HG03378 (cell line): ENCODE data around the gene TMEM119.
"Not testable (repeated sequence)": the region's sequence is repeated elsewhere in the genome, so short reads cannot be mapped to it uniquely, and the experiment has no call there.

ENCODE experiments used
- ATAC-seq: cut with Tn5 transposase; IDR thresholded peaks from one replicate; pipeline ENCODE4 v1.9.1; 2021; ENCODE audit warnings: mild to moderate bottlenecking, moderate library complexity; ENCODE audit not compliant: unreplicated experiment

Gene TMEM119

DNA sequence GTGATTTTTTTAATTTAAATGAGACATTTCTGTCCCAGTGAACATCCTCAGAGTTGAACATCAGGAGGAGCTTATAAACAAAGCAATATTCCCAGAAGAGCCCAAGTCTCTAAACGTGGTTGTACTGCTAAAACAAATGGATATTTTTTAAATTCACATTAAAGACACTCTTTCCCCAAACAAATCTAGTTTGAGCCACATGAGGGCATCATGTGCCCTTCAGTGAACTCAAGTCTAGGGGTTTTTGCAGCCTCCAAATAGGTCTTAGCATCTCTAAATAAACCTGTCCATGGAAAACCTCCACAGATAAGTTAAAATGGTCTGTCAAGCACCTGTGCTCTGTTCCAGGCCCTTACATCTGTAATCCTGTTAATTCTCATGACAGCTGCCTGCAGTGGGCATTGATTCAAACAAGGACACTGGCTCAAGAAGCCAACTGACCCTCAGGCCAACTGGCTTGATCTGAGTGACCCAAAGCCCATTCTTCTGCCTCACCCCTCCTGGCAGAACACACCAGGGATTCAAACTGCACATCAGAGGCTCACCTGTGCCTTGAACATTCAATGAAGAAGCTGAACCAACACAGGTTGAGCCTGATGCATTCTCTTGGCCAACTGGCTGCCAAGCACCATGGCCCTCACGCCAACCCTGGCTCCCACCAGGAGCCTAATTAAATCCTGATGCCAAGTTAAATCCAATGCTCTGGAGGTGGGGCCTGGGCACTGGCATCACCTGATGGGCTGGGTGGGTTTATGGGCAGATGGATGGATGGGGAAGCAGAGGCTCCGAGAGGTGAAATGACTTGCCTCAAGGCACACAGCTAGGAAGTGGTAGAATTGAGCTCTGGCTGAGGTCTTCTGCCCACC is 26.9 kb downstream of the TMEM119 start:
- ATAC-seq, result no peak

DNA sequence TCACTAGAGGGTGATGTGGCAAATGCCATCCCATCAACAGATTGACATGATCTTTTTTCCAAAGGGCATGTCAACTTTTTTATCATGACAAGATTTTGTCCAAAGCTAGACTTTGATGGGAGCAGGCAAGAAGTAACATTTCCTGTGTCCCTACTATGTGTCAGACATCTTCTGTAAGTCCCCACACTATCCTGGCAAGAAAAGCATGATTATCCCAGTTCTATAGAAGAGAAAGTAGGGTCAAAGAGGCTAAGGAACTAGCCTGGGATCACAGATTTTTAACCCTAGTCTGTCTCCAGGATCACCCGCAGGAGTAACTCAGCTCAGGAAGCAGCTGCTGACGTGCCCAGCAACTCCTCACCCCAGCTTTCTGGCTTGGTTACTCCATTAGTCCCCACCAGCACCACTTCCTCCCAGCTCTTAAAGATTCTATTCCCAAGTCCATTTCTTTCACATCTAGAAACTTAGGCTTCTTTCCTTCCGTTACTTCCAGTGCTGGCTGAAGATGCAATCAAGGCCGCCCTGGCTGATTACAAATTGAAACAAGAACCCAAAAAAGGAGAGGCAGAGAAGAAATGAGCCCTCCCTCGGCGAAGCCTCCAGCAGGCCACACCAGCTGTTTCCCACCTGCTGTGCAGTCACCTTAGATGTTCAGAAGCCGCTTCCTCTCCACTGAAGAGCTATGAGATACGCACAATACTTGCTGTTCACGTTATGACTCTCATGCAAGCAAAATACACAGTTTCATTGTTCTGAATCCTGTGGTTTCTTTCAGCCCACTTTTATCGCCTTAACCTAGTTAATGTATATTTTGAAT is 29.3 kb downstream of the TMEM119 start:
- ATAC-seq, result peak; percentile 73

DNA sequence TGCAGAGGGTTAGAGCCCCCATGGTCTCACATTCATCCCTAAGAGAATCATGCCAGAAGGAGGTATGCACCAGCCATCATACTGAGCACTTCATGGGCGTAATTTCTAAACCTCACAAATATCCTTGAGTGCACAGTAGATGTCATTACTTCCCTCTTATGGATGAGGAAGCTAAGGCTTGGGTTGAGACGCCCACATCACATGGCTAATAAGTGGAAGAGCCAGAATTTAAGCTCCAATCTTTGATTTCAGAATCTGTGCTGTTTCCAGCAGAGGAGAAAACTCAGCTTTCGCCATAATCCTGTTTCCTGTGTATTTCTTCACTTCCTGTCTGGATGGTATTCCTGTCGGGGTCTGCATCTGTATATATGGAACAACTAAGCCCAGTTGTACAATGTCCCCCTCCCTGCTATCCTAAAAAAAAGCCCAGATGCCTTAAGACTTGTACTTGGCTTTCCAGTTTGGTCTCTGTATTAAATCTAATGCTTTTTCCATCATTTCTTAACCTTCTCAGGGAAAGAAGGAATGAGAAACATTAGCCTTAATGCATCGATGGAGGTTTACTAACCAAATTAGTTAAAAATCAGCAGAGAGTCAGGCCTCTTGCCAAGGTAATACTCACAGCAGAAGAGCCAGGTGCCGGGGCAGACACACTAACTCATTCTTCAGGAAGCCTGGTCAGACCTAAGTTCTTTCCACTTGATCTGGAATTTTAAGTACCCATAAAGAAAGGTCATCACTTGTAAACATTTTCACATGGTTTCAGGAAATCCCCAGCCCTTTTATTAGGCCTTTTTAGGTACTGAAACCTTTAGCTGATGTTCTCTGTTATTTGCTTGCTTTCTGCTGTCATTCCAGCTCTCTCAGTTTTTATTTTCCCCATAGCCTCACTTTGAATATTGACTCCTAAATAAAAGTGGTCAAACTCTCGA is 30.2 kb downstream of the TMEM119 start:
- no peak for ATAC-seq

DNA sequence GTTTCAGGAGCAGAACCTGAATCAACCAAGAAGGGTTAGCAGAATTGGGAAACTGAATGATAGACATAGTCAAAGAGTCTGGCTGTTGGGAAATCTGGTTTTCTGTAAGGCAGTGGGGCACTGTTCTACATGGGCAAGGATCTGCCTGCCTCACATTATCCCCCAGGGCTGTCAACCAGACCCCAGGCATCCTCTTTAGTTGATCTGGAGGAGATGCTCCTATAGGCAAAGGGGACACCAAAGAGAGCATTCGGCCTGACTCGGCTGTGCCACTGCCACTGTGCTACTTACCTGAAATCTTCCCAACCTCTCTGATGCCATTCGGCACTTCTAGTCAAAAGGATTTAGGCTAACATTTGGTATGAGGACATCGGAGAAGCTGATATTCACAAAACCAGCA is 31.4 kb downstream of the TMEM119 start:
- no peak for ATAC-seq

DNA sequence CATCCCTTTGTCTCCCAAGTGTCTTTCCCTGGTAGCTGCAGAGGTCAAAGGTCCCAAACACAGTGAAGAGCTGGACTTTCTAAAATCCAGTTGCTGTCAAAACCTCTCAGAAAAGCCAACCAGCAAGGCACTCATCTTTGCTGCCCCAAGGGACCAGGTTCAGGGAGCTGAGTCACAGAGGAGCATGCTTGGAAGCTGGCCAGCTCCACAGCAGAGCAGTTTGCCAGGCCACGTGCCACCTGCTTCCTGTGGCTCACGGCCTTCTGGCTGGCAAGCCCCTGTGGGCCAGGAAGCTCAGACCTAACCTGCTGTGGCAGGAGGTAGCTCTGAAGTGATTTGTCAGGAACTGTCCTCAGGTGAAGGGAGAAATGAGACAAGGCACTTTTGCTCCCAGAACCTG is 31.9 kb downstream of the TMEM119 start:
- ATAC-seq, result no peak

DNA sequence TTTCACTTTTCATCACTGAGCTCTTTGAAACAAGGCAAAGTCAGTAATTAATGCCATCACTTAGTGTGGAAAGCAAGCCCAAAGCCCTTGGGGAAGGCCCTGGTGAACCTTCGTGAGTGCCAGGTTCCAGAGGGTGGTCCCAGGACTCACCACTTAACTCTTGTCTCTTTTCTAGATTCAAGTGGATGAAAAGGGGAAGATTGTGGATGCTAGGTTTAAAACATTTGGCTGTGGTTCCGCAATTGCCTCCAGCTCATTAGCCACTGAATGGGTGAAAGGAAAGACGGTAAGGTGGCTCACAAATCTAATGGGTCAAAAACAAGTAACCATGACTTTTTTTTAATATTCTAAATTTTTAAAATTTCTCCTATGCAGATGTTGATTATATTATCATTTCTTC is 32.7 kb downstream of the TMEM119 start:
- no peak for ATAC-seq

DNA sequence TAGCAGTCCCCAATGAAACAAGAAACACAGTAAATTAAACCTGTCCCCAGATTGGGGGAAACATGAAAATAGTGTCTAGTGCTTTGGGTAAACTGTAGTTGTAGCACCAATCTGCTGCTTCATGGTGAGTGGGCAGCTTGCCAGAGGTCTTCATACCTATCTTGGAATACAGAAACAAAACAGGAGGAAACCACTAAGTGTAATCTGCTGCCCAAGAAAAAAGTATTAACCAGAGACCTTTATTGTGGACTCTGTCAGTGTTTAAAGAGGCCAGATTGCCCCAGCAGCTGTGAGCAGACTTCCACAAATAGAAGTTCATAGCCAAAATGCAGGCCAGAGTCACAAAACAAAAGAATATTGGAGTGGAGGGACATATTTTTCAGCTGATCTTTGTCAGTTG is 33.2 kb downstream of the TMEM119 start:
- no peak for ATAC-seq

DNA sequence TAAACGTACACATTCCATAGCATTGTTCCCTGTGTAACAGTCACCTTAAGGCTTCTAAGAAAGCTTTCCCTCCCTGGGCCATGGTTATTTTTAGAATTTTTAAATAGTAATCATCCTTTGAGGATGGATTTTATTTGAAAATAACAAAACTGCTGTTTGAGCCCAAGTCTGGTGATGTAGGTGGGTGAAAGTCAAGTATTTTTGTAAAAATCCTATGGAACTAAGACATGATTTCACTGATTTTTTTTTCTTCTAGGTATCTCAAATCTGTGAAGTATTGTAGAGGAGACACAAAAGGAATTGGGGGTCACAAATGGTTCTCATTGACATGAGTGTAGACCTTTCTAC is 34.1 kb downstream of the TMEM119 start:
- no peak for ATAC-seq

DNA sequence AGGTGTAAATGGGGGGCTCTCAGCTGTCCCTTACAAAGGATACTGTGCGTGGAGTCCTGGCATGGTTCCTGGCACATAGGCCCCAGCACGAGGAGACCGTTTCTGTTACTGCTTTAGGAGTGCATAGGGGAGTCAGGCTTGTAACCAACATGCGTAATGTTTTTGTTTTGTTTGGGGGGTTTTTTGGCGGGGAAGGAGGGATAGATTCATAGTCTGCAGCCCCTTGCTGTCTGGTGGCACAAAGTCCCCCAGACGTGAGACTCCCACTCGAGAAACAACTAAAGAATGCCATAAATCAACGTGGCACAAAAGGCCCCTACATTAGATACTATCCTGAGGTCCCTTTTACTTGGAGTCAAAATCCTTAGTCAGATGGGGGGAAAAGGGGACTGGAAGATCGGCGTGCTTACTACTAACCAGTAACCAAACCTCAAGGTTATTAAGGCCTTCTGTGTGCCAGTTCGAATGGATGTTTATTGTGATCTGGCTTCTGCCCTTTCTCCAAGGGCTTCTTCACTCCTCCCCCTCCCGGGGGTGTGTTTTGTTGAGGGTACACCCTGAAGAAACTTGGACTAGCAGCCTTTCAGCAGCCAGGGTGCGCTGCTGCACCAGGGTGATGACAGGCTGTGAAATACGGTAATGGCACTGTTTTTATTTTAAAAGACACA is 34.6 kb downstream of the TMEM119 start:
- ATAC-seq, result peak; percentile 33

DNA sequence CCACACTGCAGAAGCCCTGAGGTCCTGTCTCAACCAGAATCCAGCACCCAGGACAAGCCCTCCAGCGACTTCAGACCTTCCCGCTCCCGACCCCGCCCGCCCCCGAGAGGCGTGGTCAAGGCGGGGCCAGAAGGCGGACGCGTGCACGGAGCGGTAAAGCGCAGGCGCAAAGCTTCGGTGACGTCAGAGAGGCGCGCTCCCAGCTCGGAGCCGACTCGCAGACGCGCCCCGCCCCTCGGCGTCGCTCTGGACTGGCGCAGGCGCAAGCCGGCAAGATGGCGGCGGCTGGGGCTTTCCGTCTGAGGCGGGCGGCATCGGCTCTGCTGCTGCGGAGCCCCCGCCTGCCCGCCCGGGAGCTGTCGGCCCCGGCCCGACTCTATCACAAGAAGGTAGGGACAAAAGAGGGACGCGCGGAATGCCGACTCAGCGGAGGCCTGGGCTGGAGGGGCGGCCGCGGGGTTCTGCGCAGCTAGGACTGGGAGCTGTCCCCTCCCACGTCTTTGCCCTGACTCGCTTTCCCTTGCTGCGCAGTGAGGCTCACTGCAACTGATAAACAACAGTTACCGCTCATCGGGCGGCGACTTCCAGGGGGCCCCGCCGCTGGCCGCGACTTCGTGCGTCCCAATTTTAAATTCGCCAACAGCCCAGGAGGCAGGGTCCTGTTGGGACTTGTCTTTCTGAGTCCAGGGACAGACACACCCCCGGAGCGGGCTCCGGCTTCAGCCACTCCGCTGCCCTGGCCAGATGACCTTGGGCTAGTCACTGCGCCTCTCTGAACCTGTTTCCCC is 35.3 kb downstream of the TMEM119 start, which contains the start of gene ISCU:
TSS of gene ISCU (plus strand) at position 249 of the 788 bp plus-strand sequence. CDS start at position 276, 27 bp downstream.
- peak; percentile 42 for ATAC-seq

DNA sequence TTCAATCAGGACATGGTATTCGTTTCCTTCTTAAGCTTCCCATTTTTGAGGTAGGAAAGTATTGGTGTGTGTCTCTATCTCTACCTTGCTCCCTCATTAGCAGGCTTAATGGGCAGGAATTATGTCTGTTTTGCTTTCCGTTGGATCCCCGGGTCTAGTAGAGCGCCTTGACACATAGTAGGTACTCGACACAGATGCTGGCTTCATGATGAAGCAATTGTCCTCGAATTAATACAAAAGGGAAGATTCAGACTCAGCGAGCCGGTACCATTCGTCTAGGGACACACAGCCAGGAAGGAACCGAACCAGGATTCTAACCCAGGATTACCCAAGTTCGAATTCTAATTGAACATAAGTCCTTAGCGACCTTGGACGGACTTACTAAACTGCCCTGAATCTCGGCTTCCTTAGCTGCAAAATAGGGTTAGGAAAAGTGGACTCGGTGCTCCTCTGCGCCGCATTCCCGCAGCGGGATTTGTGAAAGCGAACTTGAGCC is 36.0 kb downstream of the TMEM119 start:
- ATAC-seq, result no peak

DNA sequence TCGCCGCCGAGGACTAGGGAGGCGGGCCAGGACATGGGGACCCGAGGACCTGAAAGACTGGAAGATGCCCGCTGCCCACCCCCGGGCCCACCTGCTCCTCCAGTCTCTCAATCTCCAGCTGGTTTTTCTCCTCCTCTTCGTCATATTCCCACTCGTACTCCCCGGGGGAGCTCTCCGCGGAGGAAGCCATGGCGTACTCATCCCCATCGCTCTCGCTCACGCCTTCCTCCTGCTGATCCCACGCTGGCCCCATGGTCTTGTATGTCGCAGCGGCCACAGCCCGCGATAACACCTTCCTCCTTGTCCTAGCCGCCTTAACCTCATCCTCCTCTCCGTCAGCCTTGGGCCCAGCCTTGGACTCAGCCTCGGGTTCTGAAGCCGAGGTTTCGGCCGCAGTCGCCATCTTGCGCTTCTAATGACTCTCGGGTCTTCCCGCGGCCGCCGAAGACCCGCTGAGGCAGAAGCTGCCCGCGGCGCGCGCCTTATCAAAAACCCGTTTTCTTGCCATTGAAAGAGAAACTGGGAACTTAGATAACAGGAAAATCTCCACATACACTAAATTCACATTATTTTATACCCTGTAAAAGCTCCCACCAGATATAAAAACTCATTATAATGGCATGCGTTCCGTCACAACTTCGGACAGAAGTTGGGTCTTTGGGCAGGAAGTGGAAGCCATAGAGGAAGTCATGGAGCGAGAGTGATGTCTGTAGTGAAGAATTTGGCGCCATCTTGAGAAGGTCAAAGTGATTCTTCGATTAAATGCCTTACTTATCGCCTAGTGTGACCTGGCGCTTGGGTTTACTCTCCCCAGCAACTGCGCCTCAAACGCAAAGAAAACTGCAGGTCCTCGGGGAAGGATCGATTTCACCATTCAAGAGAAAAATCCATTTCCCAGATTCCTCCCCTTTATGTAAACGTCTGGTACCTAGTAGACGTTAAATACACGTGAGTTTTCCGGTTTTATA is 36.8 kb downstream of the TMEM119 start, which contains the start of gene SART3:
TSS of gene SART3 (minus strand) at position 422 of the 968 bp plus-strand sequence. CDS start at position 403, 19 bp downstream.
- ATAC-seq, result peak; percentile 44

DNA sequence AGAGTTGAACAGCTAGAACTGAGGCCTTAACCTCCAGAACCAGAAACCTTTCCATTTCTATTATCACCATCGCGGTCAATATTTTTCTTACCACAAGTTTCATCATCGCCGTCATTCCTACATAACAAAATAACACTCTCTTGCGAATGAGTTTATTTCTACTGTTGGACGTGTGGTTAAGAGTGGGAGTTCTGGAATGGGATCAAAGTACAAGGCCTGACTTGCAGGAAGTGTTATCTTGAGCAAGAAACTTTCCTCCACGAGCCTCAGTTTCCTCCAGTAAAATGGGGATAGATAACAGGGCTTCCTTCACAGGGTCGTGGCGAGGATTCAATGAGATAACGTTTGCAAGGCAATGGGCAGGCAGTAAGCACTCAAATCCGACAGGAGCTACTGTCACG is 37.6 kb downstream of the TMEM119 start:
- no peak for ATAC-seq

DNA sequence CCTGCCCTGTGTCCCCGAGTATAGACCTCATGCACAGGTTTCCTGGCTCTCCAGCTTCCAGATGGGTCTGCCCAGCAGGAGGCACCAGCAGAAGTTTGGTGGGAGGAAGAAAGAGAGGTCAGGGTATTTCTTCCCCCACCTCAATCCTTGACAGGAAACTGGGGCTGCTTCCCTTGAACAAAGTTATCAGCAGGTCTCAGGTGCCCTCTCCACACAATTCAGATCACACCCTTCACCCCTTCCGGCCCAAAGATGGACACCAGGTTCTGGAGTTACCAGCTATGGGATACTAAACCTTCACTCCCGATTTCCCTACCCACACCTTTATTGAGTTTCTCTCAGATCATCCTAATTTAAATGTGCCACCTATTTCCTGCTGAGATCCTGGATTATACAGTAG is 38.1 kb downstream of the TMEM119 start:
- no peak for ATAC-seq

DNA sequence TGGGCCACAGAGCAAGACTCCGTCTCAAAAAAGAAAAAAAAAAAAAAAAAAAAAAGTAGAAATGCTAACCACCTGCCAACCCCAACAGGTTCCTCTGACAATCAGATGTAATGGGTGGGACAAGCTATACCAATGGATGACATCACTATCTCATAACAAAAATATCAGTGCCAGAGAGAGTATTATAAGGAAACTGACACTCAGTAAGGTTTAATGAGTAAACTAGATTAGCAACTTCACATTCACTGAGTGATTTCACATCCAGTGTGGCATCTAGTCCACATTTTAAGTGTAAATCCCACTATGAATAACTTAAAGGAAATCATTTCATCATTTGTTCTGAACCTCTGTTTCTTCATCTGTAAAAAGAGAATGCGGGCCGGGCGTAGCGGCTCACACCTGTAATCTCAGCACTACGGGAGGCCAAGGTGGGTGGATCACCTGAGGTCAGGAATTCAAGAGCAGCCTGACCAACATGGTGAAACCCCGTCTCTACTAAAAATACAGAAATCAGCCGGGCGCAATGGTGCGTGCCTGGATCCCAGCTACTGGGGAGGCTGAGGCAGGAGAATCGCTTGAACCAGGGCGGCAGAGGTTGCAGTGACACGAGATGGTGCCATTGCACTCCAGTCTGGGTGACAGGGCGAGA is 38.8 kb downstream of the TMEM119 start:
- ATAC-seq, result no peak

DNA sequence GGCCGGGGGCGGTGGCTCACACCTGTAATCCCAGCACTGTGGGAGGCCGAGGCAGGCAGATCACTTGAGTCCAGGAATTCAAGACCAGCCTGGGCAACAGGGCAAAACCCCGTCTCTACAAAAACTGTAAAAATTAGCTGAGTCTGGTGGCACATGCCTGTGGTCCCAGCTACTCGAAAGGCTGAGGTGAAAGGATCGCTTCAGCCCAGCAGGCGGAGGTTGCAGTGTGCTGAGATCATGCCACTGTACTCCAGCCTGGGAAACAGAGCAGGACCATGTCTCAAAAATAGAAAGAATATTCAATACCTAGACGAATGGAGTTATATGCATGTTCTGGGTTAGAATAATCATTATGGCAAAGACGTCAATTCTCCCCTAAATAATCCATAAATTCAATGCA is 42.5 kb downstream of the TMEM119 start:
- ATAC-seq, result not testable (repeated sequence)

DNA sequence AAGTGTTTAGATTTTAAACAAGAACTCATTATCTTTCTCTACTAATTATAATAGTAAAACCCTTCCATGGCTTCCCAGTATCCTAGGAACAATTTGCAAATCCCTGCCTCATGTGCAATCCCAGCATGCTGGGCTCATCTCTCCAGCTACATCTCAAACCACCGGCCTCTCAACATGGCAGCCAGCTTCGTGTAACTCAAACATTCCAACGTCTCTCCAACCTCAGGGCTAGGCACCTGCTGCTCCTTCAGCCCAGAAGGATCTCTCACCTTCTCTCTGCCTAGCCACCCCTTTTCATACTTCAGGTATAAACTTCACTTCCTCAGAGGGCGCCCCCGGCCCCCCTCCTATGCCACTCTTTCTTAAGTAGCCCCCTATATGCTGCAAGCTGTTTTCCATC is 44.1 kb downstream of the TMEM119 start:
- no peak for ATAC-seq

DNA sequence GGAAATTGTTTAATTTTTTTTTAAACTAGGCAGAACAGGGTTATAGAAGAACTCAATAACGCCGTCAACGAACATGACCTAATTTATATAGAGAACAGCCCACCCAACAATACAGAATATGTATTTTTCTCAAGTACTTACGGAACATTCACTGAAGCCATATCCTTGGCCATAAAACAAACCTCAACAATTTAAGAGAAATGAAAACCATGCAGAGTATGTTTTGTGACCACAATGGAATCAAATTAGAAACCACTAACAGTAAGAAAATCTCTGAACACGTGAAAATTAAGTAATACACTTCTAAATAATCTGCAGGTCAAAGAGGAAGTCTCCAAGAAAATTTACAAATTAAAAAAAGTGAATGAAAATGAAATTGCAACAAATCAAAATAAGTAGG is 46.3 kb downstream of the TMEM119 start:
- ATAC-seq, result no peak
